D721Med (cell line): ENCODE data around the gene AKT3.
A peak's percentile ranks its signal among the peaks of the same experiment; 100 is the strongest.
"Not testable (repeated sequence)": the region's sequence is repeated elsewhere in the genome, so short reads cannot be mapped to it uniquely, and the experiment has no call there.

Experiments used
- DNase-seq: peaks from one replicate; pipeline ENCODE4 v3.0.0; 2011; ENCODE audit warnings: low spot score; ENCODE audit not compliant: insufficient read length
- FAIRE-seq: peaks from 2 replicates; lab custom pipeline; 2011; peaks lifted over from hg19 to GRCh38; lab: Jason Lieb, UNC
- CTCF ChIP-seq: IDR thresholded peaks from 2 replicates; pipeline ENCODE4 v1.5.1; 2012; ENCODE audit warnings: mild to moderate bottlenecking, control low read depth; ENCODE audit not compliant: insufficient read depth; ENCODE audit errors: missing control alignments

Gene AKT3

GRCh38 chr1:243842161-243842560 lies 7.9 kb downstream of the AKT3 start:
- no peak for DNase-seq
- peak; percentile 97 for FAIRE-seq
- no peak for TF ChIP-seq CTCF

- FAIRE-seq (no peak), DNase-seq (no peak)
Measured at GRCh38 chr1:243841507-243841906, 8.5 kb downstream of the AKT3 start.

DNA sequence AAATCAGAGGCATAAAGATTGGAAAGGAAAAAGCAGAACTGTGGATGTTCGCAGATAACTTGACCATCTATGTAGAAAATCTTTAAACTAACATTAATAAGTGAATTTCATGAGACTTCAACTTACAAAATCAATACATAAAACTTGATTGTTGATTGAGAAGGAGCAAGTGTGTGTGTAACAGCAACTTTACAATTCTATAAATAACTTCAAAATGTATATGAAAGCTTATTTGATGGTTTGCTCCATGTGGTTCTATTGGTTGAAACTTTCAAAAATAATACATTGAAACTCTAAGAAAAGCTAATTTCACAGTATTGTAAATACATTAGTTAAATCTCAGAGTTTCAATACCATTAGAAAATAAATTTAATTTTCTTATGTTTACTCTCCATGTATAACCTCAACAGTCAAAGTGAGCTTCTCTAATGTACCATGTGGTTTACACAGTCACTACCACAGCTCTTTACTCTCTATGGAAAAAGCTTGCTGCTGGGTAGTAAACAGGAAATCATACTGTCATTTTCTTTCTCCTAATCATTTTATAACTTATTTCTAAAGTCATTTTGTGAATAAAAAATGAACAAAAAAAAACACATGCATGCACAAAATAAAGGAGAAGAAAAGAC lies 12.0 kb downstream of the AKT3 start:
- DNase-seq (no peak), FAIRE-seq (peak; percentile 94)
- TF ChIP-seq CTCF, result no peak

More at GRCh38 chr1:243841507-243841906, 8.5 kb downstream of the AKT3 start:
- no peak for TF ChIP-seq CTCF

GRCh38 chr1:243834130-243834529 lies 15.9 kb downstream of the AKT3 start:
- DNase-seq (no peak), FAIRE-seq (peak; percentile 84)
- TF ChIP-seq CTCF, result no peak

DNA sequence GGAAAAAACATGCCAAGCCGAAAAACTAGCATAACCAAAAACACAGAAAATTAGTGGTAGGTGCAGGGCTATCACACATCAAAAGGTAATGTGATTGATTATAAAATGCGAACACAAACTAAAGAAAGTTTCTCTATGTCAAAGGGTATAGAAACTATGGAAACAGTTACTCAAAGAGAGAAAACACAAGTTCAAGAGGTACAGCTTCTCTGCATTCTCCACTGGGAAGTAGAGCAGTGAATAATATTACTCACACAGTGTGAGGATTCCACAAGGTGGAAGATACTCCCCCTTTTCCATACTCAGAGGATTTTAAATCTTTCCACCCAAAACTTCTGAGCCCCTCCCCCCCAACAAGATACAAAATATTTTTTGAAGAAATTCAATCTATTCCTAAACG lies 18.6 kb downstream of the AKT3 start:
- DNase-seq (no peak), FAIRE-seq (no peak)
- no peak for TF ChIP-seq CTCF

- DNase-seq (no peak), FAIRE-seq (peak; percentile 51)
- TF ChIP-seq CTCF, result no peak
Measured at GRCh38 chr1:243827206-243827605, 22.8 kb downstream of the AKT3 start.

DNA sequence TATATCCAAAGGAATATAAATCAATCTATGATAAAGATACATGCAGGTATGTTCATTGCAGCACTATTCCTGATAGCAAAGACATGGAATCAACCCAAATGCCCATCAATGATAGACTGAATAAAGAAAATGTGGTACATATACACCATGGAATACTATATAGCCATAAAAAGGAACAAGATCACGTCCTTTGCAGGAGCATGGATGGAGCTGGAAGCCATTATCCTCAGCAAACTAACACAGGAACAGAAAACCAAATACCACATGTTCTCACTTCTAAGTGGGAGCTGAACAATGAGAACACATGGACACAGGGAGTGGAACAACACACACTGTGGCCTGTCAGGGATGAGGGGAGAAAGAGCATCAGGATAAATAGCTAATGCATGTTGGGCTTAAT lies 25.1 kb downstream of the AKT3 start:
- DNase-seq, FAIRE-seq: not testable (repeated sequence)
